Measurements from ENCODE around the gene EGF. TPM values are rescaled to one million over a fixed set of nuclear protein-coding genes. Genes with fewer than 3 reads are reported as not detected.

The EGF gene
- total RNA-seq, 3 donors from 2014 or later, result 12.5 to 15.5 TPM; not detected in 1

GRCh38 chr4:109982521-109982920 lies 69.8 kb downstream of the EGF start:
- Histone ChIP-seq H3K27ac (no peak overlapping the region), H3K9me3 (no peaks in the 10 kb centered on the region), H3K27me3 (no peaks in the 10 kb centered on the region), H3K36me3 (no peaks in the 10 kb centered on the region), H3K4me1 (no peaks in the 10 kb centered on the region), H3K4me3 (no peak overlapping the region)
- TF ChIP-seq CTCF (IDR thresholded peaks at IDR 0.05) (no peak), POLR2AphosphoS5 (IDR thresholded peaks at IDR 0.05) (no peak), POLR2A (IDR thresholded peaks at IDR 0.05) (no peak)
- intact Hi-C loops (cut with DNase I; ENCODE audit: low total_unique reads), result no loop called here
- DNase-seq (ENCODE audit: low spot score in 2 of 2), result no peak

- H3K36me3 ChIP-seq, result no peaks in the 10 kb centered on the region
- H3K27me3 ChIP-seq, result no peaks in the 10 kb centered on the region
- DNase-seq (ENCODE audit: low spot score in 2 of 2), result no peak
- H3K4me1 ChIP-seq, result no peaks in the 10 kb centered on the region
- H3K27ac ChIP-seq, result no peak overlapping the region
- no peak for TF ChIP-seq CTCF (IDR thresholded peaks at IDR 0.05)
- no peak for TF ChIP-seq POLR2A (IDR thresholded peaks at IDR 0.05)
- no peak for TF ChIP-seq POLR2AphosphoS5 (IDR thresholded peaks at IDR 0.05)
- H3K4me3 ChIP-seq, result no peak overlapping the region
- H3K9me3 ChIP-seq, result no peaks in the 10 kb centered on the region
- intact Hi-C loops (cut with DNase I; ENCODE audit: low total_unique reads), result no loop called here
These were observed 73.6 kb downstream of the EGF start for GRCh38 chr4:109985993-109986974.

GRCh38 chr4:109989044-109989443 lies 76.4 kb downstream of the EGF start:
- Histone ChIP-seq H3K4me1 (no peaks in the 10 kb centered on the region), H3K27me3 (no peaks in the 10 kb centered on the region), H3K9me3 (no peaks in the 10 kb centered on the region), H3K4me3 (no peak overlapping the region), H3K27ac (no peak overlapping the region), H3K36me3 (no peaks in the 10 kb centered on the region)
- DNase-seq (ENCODE audit: low spot score in 2 of 2), result no peak
- TF ChIP-seq POLR2A (IDR thresholded peaks at IDR 0.05), result no peak
- no peak for TF ChIP-seq POLR2AphosphoS5 (IDR thresholded peaks at IDR 0.05)
- TF ChIP-seq CTCF (IDR thresholded peaks at IDR 0.05), result no peak
- intact Hi-C loops (cut with DNase I; ENCODE audit: low total_unique reads), result no loop called here

- no peak overlapping the region for H3K27ac ChIP-seq
- H3K4me3 ChIP-seq, result no peak overlapping the region
- no peaks in the 10 kb centered on the region for H3K36me3 ChIP-seq
- no peaks in the 10 kb centered on the region for H3K4me1 ChIP-seq
- DNase-seq (ENCODE audit: low spot score in 2 of 2), result no peak
- TF ChIP-seq POLR2AphosphoS5 (IDR thresholded peaks at IDR 0.05) (no peak), POLR2A (IDR thresholded peaks at IDR 0.05) (no peak), CTCF (IDR thresholded peaks at IDR 0.05) (no peak)
- intact Hi-C loops (cut with DNase I; ENCODE audit: low total_unique reads), result no loop called here
- H3K27me3 ChIP-seq, result no peaks in the 10 kb centered on the region
- H3K9me3 ChIP-seq, result no peaks in the 10 kb centered on the region
These were observed 76.9 kb downstream of the EGF start for GRCh38 chr4:109989618-109990017.
